HCT116 (cell line): ENCODE measurements around the gene SUN5. TPM values are rescaled to one million over a fixed set of nuclear protein-coding genes. Genes with fewer than 3 reads are reported as not detected.
"Not testable (repeated sequence)": the region's sequence is repeated elsewhere in the genome, so short reads cannot be mapped to it uniquely, and the experiment has no call there.

Experiments
- ATAC-seq: fragments of 200-7000 bp; cut with Tn5 transposase; 2 replicates; pipeline ENCODE4 v1.9.1; 2020; ENCODE audit warnings: mild to moderate bottlenecking, moderate library complexity
- BruUV-seq: library from RNA; stranded (reverse); fragments of 400-500 nt; replicated peaks from 2 replicates; lab custom pipeline; 2021; lab: Mats Ljungman, UMichigan
- CTCF ChIA-PET: fragments of 300-600 bp; sonication (Branson Sonifier 250); formaldehyde crosslinking; loops from one replicate; lab custom pipeline; 2021; ENCODE audit warnings: antibody characterized with exemption; lab: Charles Lee
- POLR2A ChIA-PET: fragments of 300-600, 350-600 bp; sonication (Branson Sonifier 250); formaldehyde crosslinking; loops from one replicate; lab custom pipeline; 2021; ENCODE audit warnings: antibody characterized with exemption; lab: Charles Lee
- RAD21 ChIA-PET, 2 experiments: fragments of 300-600 bp; sonication (Branson Sonifier 250); formaldehyde crosslinking; loops; one replicate each; lab custom pipeline; 2023; ENCODE audit warnings: low total read pairs in 2 of 2; ENCODE audit not compliant: uncharacterized antibody in 2 of 2, unreplicated experiment in 2 of 2, low non-redundant PET in 1 of 2; lab: Charles Lee
- DNase-seq: peaks from one replicate; pipeline ENCODE4 v3.0.0-alpha.2; 2010; ENCODE audit warnings: low read depth, low spot score
- H2AFZ ChIP-seq: fragments of 200-600 bp; shearing (Covaris generic), sonication (generic); 2 replicates; pipeline ENCODE4 v1.6.1; 2017; ENCODE audit warnings: low read depth, mixed run types, mixed read lengths, antibody characterized with exemption, low read length; ENCODE audit not compliant: poor library complexity, severe bottlenecking
- H3K27ac ChIP-seq: 2 replicates; pipeline ENCODE4 v1.5.1; 2012; ENCODE audit warnings: low read depth, low read length
- H3K27me3 ChIP-seq: fragments of 200-600 bp; sonication (generic); 2 replicates; pipeline ENCODE4 v1.6.1; 2016; ENCODE audit warnings: mixed run types, low read length, mixed read lengths; ENCODE audit not compliant: insufficient read depth
- H3K36me3 ChIP-seq, 2 experiments: fragments of 200-500 bp in 1 of 2; fragments of 200-600 bp in 1 of 2; sonication (Bioruptor generic) in 1 of 2; sonication (generic) in 1 of 2; 2 replicates each; pipeline versions ENCODE4 v1.5.1 to v1.6.1; 2014 to 2016; ENCODE audit warnings: low read length in 2 of 2, inconsistent platforms in 1 of 2, mixed read lengths in 1 of 2, mixed run types in 1 of 2; ENCODE audit not compliant: insufficient read depth in 2 of 2, control insufficient read depth in 1 of 2
- H3K4me1 ChIP-seq, 2 experiments: fragments of 200-600 bp in 1 of 2; sonication (generic) in 1 of 2; 2 replicates each; pipeline versions ENCODE4 v1.5.1 to v1.6.1; 2012 to 2017; ENCODE audit warnings: low read length in 2 of 2, inconsistent platforms in 1 of 2, mild to moderate bottlenecking in 1 of 2, mixed read lengths in 1 of 2, mixed run types in 1 of 2, moderate library complexity in 1 of 2; ENCODE audit not compliant: insufficient read depth in 2 of 2, control insufficient read depth in 1 of 2
- H3K4me2 ChIP-seq: fragments of 200-600 bp; sonication (generic); 2 replicates; pipeline ENCODE4 v1.6.1; 2017; ENCODE audit warnings: mixed run types, low read length, mixed read lengths
- H3K4me3 ChIP-seq, 2 experiments: fragments of 200-600 bp in 1 of 2; sonication (generic) in 1 of 2; replicated peaks in 1 of 2; 2 replicates each; pipeline ENCODE4 v1.5.1; 2011 to 2016; ENCODE audit warnings: low read length in 2 of 2, control low read depth in 1 of 2, low read depth in 1 of 2, mild to moderate bottlenecking in 1 of 2, mixed read lengths in 1 of 2, mixed run types in 1 of 2
- H3K79me2 ChIP-seq: fragments of 200-600 bp; sonication (generic); 2 replicates; pipeline ENCODE4 v1.6.1; 2017; ENCODE audit warnings: mild to moderate bottlenecking, mixed run types, low read length, moderate library complexity, mixed read lengths; ENCODE audit not compliant: insufficient read depth
- H3K9ac ChIP-seq: fragments of 200-600 bp; sonication (generic); 2 replicates; pipeline ENCODE4 v1.6.1; 2016; ENCODE audit warnings: low read length, mixed read lengths
- H3K9me2 ChIP-seq: fragments of 200-600 bp; sonication (generic), shearing (Covaris generic); 2 replicates; pipeline ENCODE4 v1.6.1; 2017; ENCODE audit warnings: mixed run types, mild to moderate bottlenecking, moderate library complexity; ENCODE audit not compliant: insufficient read depth
- H3K9me3 ChIP-seq, 2 experiments: fragments of 200-500 bp in 1 of 2; fragments of 200-600 bp in 1 of 2; sonication (Bioruptor generic) in 1 of 2; sonication (generic) in 1 of 2; 2 replicates each; pipeline ENCODE4 v1.6.1; 2014 to 2017; ENCODE audit warnings: low read length in 2 of 2, mixed read lengths in 2 of 2, inconsistent platforms in 1 of 2, low read depth in 1 of 2, mild to moderate bottlenecking in 1 of 2, mixed run types in 1 of 2, moderate library complexity in 1 of 2; ENCODE audit not compliant: control insufficient read depth in 1 of 2, insufficient read depth in 1 of 2
- H4K20me1 ChIP-seq: fragments of 200-600 bp; sonication (generic), shearing (Covaris generic); 2 replicates; pipeline ENCODE4 v1.6.1; 2017; ENCODE audit warnings: mixed run types, mild to moderate bottlenecking, moderate library complexity; ENCODE audit not compliant: insufficient read depth
- ATF3 ChIP-seq: IDR thresholded peaks from 2 replicates; pipeline ENCODE4 v1.6.1; 2012
- CBX3 ChIP-seq: IDR thresholded peaks from 2 replicates; pipeline ENCODE4 v1.6.1; 2012; ENCODE audit warnings: low read depth
- CEBPB ChIP-seq: IDR thresholded peaks from 2 replicates; pipeline ENCODE4 v1.6.1; 2012; ENCODE audit warnings: low read depth
- CTCF ChIP-seq, 3 experiments: fragments of 200-600 bp in 1 of 3; sonication (generic) in 1 of 3; IDR thresholded peaks in 2 of 3; conservative IDR thresholded peaks in 1 of 3; 2 replicates each; pipeline ENCODE4 v1.5.1; 2012 to 2017; ENCODE audit warnings: low read depth in 2 of 3, low read length in 2 of 3, antibody characterized with exemption in 1 of 3, borderline replicate concordance in 1 of 3, control low read depth in 1 of 3, mild to moderate bottlenecking in 1 of 3, mixed read lengths in 1 of 3, mixed run types in 1 of 3, moderate library complexity in 1 of 3; ENCODE audit not compliant: insufficient read depth in 1 of 3
- EGR1 ChIP-seq: IDR thresholded peaks from 2 replicates; pipeline ENCODE4 v1.6.1; 2012; ENCODE audit warnings: low read depth
- ELF1 ChIP-seq: IDR thresholded peaks from 2 replicates; pipeline ENCODE4 v1.6.1; 2012; ENCODE audit warnings: low read depth, borderline replicate concordance
- EZH2 ChIP-seq: fragments of 200-600 bp; sonication (generic); IDR thresholded peaks from 2 replicates; pipeline ENCODE4 v1.6.1; 2017; ENCODE audit warnings: antibody characterized with exemption, mixed run types
- EZH2phosphoT487 ChIP-seq: fragments of 200-600 bp; IDR thresholded peaks from 2 replicates; pipeline ENCODE4 v1.6.1; 2018; ENCODE audit warnings: antibody characterized with exemption, borderline replicate concordance
- FOSL1 ChIP-seq: IDR thresholded peaks from 2 replicates; pipeline ENCODE4 v1.6.1; 2012; ENCODE audit warnings: low read depth
- JUND ChIP-seq: IDR thresholded peaks from 2 replicates; pipeline ENCODE4 v1.6.1; 2012
- MAX ChIP-seq: IDR thresholded peaks from 2 replicates; pipeline ENCODE4 v1.6.1; 2012
- POLR2A ChIP-seq: IDR thresholded peaks from 2 replicates; pipeline ENCODE4 v1.7.0; 2011; ENCODE audit warnings: borderline replicate concordance; ENCODE audit not compliant: insufficient read depth, insufficient read length; ENCODE audit errors: extremely low read depth
- POLR2AphosphoS5 ChIP-seq: IDR thresholded peaks from 2 replicates; pipeline ENCODE4 v1.6.1; 2011; ENCODE audit warnings: mild to moderate bottlenecking, low read depth, low read length, moderate library complexity
- RAD21 ChIP-seq: IDR thresholded peaks from 2 replicates; pipeline ENCODE4 v1.6.1; 2012; ENCODE audit warnings: low read depth, mild to moderate bottlenecking
- SRF ChIP-seq: IDR thresholded peaks from 2 replicates; pipeline ENCODE4 v1.6.1; 2012; ENCODE audit warnings: low read depth
- TCF7L2 ChIP-seq: IDR thresholded peaks from 2 replicates; pipeline ENCODE4 v1.7.0; 2011; ENCODE audit warnings: borderline replicate concordance, inconsistent platforms; ENCODE audit not compliant: insufficient read depth, insufficient read length; ENCODE audit errors: extremely low read depth
- YY1 ChIP-seq: IDR thresholded peaks from 2 replicates; pipeline ENCODE4 v1.6.1; 2011; ENCODE audit warnings: low read length, low read depth, moderate library complexity, mild to moderate bottlenecking; ENCODE audit not compliant: insufficient replicate concordance; ENCODE audit errors: extremely low read depth
- ZFX ChIP-seq: fragments of 450-650 bp; IDR thresholded peaks from 2 replicates; pipeline ENCODE4 v1.6.1; 2017
- ZNF274 ChIP-seq: fragments of 200-500 bp; sonication (Bioruptor generic); IDR thresholded peaks from 2 replicates; pipeline ENCODE4 v1.6.1; 2014; ENCODE audit warnings: mild to moderate bottlenecking, low read depth, low read length, inconsistent platforms
- intact Hi-C: fragments of 100-400 bp; cut with micrococcal nuclease; formaldehyde crosslinking; loops from 2 replicates; pipeline ENCODE4 v1.10.0; 2022
- total RNA-seq: library from RNA; stranded (reverse); gene quantifications from one replicate; pipeline ENCODE4 v1.2.1, GENCODE V29; 2021; ENCODE audit not compliant: unreplicated experiment
- TF ChIP-seq, protein P1 (sequence below): IDR thresholded peaks from 2 replicates; pipeline ENCODE4 v1.6.1; 2012; ENCODE audit warnings: low read depth

SUN5 gene
- total RNA-seq, 1 experiment from 2014 or later: not detected

DNA sequence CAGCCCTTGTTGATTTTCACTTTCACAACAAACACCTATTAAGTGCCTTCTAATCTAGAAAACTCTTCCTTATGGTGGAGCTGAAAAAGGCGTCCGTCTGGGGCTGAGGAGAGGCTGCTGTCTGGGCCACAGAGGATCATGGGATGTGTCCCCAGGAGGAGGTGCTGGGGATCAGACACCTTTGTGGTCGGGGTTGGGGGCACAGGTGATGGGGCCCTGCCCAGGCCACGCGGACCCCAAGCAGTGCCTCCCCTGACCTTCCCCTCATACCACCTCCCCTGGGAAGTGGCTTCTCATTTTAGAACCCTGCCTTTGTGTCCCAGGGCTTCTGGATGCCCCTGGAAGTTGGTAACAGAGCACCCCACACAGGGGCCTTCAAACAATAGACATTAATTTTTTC, 41.1 kb downstream of the SUN5 start:
- POLR2A ChIA-PET: no interaction called here
- no TSS peak for BruUV-seq
- H2AFZ ChIP-seq: no peak overlapping the region
- no peak overlapping the region for H3K27ac ChIP-seq
- no peaks in the 10 kb centered on the region for H3K36me3 ChIP-seq
- H3K4me1 ChIP-seq: no peaks in the 10 kb centered on the region
- H3K9me2 ChIP-seq: no peaks in the 10 kb centered on the region
- H3K4me3 ChIP-seq: no peak overlapping the region
- H3K79me2 ChIP-seq: no peaks in the 10 kb centered on the region
- intact Hi-C loops: no loop called here
- TF ChIP-seq EZH2phosphoT487 (no peak), ZNF274 (no peak), YY1 (no peak), ZFX (no peak), RAD21 (no peak), MAX (no peak), EGR1 (no peak), JUND (no peak), ATF3 (no peak), POLR2AphosphoS5 (no peak), EZH2 (no peak), ELF1 (no peak), POLR2A (no peak), CEBPB (no peak), FOSL1 (no peak), CBX3 (no peak), SRF (no peak), CTCF (IDR thresholded peaks at IDR 0.05 in 2 of 3, conservative IDR thresholded peaks at IDR 0.05 in 1 of 3; ENCODE audit: borderline replicate concordance in 1 of 3, insufficient read depth in 1 of 3, low read depth in 2 of 3, low read length in 2 of 3) (no peak), TCF7L2 (no peak)
- TF ChIP-seq, protein P1, sequence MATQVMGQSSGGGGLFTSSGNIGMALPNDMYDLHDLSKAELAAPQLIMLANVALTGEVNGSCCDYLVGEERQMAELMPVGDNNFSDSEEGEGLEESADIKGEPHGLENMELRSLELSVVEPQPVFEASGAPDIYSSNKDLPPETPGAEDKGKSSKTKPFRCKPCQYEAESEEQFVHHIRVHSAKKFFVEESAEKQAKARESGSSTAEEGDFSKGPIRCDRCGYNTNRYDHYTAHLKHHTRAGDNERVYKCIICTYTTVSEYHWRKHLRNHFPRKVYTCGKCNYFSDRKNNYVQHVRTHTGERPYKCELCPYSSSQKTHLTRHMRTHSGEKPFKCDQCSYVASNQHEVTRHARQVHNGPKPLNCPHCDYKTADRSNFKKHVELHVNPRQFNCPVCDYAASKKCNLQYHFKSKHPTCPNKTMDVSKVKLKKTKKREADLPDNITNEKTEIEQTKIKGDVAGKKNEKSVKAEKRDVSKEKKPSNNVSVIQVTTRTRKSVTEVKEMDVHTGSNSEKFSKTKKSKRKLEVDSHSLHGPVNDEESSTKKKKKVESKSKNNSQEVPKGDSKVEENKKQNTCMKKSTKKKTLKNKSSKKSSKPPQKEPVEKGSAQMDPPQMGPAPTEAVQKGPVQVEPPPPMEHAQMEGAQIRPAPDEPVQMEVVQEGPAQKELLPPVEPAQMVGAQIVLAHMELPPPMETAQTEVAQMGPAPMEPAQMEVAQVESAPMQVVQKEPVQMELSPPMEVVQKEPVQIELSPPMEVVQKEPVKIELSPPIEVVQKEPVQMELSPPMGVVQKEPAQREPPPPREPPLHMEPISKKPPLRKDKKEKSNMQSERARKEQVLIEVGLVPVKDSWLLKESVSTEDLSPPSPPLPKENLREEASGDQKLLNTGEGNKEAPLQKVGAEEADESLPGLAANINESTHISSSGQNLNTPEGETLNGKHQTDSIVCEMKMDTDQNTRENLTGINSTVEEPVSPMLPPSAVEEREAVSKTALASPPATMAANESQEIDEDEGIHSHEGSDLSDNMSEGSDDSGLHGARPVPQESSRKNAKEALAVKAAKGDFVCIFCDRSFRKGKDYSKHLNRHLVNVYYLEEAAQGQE: no peak
- no peaks in the 10 kb centered on the region for H4K20me1 ChIP-seq
- ATAC-seq: no peak
- H3K4me2 ChIP-seq: no peak overlapping the region
- CTCF ChIA-PET: no interaction called here
- no peaks in the 10 kb centered on the region for H3K27me3 ChIP-seq
- peaks cover 0 to under 1% of the 10 kb centered on the region in 2 experiments; a peak in 1 of 4 replicates for H3K9me3 ChIP-seq
- no peak overlapping the region for H3K9ac ChIP-seq
- RAD21 ChIA-PET: no interaction called here
- DNase-seq: no peak

DNA sequence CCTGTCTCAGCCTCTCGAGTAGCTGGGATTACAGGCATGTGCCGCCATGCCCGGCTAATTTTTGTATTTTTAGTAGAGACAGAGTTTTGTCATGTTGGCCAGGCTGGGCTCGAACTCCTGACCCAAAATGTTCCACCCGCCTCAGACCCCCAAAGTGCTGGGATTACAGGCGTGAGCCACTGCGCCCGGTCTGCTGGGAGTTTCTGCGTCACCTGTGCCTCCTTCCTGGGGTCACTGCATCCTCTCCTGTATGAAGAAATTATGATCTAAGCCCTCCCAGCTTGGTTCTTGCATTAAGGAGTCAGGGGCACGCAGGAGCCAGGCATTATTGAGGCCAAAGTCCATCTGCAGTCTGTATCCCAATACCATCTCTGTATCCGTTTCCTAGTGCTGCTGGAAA, 41.6 kb downstream of the SUN5 start:
- H3K4me2 ChIP-seq, intact Hi-C loops, BruUV-seq, H4K20me1 ChIP-seq, H3K9me3 ChIP-seq, H3K27ac ChIP-seq, RAD21 ChIA-PET, POLR2A ChIA-PET, H3K79me2 ChIP-seq, H3K9ac ChIP-seq, H3K36me3 ChIP-seq, ATAC-seq, CTCF ChIA-PET, H3K9me2 ChIP-seq, H3K27me3 ChIP-seq, H3K4me3 ChIP-seq, DNase-seq, H3K4me1 ChIP-seq, H2AFZ ChIP-seq: not testable (repeated sequence)
